DMS 273 treated with DMSO at 0.1 percent for 48 hours (cell line): ENCODE results near the gene PHLDA2.
"Not testable (repeated sequence)": the region's sequence is repeated elsewhere in the genome, so short reads cannot be mapped to it uniquely, and the experiment has no call there.

ENCODE experiments used
- DNase-seq: peaks from one replicate; lab custom pipeline; 2025; lab: John Stamatoyannopoulos, UW

PHLDA2 gene

DNA sequence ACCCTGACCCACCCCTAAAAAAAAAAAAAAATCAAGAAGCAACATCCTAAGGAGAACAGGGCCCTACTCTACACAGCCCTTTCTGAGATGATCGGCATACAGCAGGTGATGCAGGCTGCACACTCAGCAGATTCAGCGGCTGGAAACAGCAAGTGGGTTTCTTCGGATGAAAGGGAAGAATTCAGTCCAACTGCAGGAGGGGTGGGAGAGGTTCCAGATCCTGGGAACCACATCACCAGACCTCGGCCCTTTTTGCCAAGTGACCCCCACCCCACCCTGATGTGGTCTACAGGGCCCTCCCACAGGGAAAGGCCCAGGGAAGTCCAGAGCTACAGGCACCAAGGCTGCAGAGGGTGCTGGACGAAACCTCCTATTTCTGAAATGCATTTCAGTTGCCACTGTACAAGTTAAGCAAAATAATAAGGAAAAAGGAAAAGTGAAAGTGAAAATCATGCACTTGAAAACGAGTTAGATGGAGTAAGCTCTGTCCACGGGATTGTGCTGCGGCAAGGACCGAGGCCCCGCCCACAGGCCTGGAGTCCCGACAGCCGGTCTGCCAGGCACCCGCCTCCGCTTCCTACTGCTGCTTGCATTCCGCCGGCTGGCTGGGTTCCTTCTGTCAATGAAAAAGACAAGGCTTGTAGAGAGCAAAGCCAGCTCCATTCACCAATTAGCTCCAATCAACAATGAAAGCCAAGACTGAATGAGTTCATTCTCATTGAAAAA is 16.0 kb upstream of the PHLDA2 start:
- DNase-seq = peak; percentile 50

DNA sequence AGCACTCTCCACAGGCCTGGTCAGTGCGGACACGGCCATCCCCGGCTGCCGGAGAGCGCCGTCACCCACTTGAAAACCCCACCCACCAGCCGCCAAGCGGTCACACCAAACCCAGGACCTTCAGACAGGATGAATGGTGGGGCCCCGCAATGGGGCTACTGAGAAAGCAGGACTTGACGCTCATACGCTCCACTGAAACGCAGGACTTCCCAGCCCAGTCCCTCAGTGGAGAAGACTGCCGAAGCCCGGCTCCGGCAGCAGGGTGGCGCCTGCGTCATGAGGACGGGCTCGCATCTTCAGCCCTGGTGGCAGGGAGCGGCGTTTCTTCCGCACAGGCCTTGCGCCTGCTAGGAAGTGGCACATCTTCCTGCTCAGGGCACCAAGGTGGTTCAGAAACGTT is 15.3 kb upstream of the PHLDA2 start:
- DNase-seq = no peak

DNA sequence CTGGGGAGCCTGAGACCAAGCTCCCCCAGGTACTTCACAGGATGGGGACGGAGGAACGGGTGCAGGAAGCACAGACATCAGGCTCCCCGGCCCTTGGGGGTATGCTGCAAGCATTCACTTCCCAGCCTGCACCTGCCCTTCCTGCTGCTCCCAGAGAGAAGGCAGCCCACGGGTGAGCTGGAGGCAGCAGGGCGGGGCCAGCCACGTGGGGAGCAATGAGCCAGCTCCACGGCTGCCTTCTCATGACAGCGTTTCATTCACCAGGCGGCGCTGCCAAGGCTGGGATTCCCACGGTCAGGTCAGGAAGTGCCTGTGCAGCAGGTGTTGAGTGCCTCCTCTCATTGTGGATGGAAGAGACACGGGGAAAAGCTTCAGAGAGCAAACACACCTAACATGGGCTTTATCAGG is 14.5 kb upstream of the PHLDA2 start:
- no peak for DNase-seq

DNA sequence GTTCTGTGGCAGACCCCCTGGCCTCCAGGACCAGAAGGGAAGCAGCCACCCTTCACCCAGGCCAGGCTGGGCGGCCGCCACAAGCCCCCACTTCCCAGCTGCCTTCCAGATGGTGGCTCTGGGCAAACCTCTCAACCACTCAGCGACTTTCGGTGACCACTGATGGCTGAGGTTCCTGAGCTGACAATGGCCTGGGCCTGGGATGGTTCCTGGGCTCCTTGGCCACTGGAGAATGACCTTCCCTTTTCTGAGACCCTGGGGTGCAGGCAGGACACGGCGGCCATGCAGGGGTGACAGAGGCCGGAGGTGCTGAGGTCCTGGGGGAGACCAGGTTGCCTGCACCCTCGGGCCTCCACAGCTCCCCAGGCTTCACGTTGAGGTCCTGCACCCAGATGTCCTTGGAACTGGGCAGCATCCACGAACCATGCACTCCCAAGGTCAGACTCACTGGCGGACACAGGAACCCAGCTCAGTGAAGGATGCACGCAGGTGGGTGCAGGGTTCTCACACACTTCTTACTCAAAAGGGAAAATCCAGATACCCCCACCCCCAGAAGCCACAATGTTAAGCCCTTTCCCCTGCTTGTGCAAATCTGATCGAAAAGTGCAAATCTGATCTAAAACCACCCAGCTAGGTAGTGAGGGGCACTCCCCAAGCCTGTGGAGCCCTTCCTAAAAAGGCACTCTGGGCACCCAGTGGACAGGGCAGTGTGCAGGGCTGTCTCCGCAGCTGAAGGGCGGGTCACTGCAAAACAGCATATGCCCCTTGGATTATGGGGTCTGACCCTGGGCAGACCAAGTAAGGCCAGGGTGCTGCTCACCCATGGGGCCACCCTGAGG is 13.9 kb upstream of the PHLDA2 start:
- no peak for DNase-seq

DNA sequence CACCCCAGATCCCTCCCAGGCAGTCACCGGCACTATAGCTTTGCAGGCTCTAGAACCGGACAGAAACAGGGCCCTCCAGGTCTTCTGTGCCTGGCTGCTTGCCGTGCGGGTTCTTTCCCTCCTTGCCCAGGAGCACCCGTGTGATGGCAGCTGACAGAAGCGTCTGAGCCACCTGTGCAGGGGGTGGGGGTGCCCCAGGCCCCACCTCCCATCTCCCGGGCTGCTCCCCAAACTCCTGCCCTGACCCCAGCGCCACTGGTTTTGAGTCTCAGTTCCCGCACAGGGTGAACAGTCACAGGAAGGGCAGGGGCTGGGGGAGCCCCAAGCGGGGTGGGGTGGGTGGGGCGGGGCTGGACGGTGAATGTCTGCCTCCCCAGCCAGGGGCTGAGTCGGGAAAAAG is 13.2 kb upstream of the PHLDA2 start:
- no peak for DNase-seq

DNA sequence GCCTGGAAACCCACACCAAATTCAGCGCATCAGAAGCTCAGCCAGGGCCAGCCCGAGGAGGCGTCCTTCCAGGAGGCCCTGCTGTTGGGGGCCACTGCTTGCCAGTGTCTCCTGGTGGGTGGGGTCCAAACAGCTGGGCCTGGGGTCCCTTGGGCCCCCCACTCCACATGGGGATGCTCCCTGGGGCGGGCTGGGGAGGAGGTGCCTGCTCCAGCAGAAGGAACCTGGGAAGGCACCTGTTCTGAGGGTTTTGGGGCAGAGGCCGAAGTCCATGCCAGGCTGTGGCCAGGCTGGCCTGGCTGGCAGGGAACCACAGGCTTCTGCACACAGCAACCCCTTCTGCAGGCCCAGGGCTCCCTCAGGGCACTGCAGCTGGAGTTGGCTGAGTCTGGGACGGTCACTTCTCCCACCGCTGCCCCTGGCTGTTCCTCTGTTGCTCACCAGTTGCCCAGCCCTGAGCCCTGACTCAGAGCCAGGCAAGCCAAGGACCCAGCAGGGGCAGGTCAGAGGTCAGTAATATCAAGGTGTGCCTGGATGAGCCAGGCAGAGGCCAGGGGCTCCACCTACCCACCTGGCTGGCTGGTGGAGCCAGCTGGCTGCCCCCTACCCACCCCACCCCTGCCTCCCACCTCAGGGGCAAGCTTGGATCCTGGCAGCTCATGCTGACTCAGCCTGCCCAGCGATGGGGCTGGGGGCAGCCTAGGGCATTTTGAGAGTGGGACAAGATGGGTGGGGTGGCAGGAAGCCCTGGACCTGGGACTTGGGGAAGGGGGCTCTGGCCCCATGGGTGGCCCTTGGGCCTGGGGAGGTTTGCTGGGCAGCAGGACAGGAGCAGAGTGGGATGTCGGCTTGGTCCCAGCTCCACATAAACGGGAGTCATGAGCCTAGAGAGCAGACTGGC is 12.0 kb upstream of the PHLDA2 start:
- no peak for DNase-seq

DNA sequence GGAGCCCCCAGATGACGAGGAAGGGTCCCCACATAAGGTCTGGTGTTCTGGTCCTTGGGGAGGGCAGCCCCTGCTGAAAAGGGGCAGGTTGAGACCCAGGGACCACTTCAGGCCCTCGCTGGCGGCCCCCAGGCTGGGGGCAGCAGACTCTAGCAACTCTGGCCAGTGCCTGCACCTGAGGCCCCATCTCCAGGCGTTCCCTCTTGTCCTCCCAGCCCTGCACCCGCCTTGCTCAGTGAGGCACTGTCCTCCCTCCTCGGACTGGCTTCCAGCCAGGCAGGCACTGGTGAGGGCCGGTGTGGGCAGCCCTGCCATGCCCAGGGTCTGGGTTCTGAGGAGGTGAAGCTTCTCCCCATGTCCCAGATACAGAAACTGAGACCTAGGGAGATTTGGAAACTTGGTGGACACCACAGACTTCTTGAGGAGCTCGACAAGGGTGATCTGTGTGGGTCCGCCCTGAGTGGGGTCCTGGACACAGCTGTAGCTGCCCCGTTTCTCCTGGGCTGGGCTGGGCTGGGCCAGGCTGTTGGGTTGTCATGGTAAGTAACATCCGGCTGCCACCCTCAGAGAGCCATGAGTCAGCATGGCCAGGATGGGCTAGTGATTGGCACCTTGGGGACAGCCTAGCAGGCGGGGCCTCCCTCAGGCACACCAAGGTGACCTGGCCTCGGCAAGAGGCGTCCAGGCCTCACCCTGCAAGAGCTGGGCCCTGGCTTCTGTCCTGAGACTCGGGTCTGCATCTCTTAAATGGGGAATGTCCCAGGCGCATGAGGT is 11.1 kb upstream of the PHLDA2 start:
- no peak for DNase-seq

DNA sequence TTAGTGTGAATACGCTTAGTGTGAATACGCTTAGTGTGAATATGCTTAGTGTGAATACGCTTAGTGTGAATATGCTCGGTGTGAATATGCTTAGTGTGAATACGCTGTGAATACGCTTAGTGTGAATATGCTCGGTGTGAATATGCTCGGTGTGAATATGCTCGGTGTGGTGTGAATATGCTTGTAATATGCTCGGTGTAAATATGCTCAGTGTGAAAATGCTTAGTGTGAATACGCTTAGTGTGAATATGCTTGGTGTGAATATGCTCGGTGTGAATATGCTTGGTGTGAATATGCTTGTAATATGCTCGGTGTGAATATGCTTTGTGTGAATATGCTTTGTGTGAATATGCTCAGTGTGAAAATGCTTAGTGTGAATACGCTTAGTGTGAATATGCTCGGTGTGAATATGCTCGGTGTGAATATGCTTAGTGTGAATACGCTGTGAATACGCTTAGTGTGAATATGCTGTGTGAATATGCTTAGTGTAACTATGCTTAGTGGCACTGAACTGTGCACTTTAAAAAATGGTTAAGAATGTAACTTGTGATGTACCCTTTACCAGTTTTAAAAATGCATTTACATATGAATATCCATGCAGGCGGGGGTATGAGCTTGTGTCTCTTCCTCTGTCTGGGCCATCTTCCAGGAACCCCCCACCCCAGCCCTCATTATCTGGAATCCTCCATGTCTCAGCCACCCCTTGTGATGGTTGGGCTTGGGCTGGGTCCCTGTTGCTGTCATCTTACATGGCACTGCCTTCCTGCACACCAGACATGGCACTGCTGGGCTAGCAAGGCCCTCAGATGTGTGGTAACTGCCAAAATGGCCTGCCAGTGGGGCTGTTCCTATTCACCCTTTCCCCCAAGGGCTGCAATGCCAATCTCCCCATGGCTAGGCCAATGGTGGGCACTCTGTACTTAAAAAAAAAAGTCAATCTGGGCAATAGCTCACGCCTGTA is 9.5 kb upstream of the PHLDA2 start:
- not testable (repeated sequence) for DNase-seq

DNA sequence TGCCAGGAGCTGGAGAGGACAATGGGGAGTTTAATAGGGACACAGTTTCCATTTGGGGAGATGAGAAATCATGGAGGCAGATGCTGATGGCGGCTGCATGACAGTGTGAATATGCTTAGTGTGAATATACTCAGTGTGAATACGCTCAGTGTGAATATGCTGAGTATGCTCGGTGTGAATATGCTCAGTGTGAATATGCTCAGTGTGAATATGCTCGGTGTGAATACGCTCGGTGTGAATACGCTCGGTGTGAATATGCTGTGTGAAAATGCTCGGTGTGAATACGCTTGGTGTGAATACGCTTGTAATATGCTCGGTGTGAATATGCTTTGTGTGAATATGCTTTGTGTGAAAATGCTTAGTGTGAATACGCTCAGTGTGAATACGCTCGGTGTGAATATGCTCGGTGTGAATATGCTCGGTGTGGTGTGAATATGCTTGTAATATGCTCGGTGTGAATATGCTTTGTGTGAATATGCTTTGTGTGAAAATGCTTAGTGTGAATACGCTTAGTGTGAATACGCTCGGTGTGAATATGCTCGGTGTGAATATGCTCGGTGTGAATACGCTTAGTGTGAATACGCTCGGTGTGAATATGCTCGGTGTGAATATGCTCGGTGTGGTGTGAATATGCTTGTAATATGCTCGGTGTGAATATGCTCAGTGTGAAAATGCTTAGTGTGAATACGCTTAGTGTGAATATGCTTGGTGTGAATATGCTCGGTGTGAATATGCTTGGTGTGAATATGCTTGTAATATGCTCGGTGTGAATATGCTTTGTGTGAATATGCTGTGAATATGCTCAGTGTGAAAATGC is 8.6 kb upstream of the PHLDA2 start:
- not testable (repeated sequence) for DNase-seq

DNA sequence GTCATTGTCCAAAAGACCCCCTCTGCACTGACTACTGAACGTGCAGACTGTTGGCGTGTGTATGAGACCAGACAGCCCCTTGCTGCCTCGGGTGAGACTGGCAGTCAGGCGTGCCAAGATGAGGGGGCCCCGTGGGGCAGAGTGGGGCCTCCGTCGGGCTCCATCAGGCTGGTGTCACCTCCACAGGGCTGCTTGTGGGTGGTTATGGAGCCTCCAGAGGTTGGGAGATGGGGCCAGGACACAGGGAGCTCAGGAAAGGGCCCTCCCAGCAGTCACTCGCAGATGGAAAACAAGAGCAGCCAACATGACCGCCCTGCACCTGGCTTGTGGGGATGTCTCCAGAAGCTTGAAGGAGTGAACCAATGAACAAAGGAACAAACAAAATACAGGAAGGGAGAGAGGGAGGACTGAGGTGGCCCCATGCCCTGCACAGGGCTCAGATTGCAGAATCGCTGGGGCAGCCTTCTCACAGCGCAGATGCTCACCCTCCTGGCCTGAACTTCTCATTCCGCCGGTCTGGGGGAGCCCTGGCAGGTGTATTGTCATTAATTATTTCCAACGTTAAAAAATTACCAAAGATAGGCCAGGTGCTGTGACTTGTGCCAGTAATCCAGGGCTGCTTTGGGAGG is 5.5 kb upstream of the PHLDA2 start:
- DNase-seq = no peak

DNA sequence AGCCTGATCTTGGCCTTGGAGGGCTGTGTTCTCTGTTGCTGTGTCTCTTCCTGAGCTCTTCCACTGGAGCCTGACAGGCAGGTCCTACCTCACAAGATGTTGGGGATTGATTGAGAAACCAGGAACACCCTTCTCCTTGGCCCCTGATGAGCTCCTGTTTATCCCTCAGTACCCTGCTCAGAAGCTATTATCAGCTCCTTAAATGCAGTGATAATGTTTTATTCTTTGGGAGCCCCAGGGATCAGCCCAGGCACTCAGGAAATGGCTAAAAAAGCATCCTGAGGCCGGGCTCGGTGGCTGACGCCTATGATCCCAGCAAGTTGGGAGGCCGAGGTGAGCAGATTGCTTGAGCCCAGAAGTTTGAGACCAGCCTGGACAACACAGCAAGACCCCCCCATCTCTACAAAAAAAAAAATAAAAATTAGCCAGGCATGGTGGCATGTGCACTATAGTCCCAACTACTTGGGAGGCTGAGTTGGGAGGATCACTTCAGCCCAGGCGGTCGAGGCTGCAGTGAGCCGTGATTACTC is 4.9 kb upstream of the PHLDA2 start:
- DNase-seq = no peak

DNA sequence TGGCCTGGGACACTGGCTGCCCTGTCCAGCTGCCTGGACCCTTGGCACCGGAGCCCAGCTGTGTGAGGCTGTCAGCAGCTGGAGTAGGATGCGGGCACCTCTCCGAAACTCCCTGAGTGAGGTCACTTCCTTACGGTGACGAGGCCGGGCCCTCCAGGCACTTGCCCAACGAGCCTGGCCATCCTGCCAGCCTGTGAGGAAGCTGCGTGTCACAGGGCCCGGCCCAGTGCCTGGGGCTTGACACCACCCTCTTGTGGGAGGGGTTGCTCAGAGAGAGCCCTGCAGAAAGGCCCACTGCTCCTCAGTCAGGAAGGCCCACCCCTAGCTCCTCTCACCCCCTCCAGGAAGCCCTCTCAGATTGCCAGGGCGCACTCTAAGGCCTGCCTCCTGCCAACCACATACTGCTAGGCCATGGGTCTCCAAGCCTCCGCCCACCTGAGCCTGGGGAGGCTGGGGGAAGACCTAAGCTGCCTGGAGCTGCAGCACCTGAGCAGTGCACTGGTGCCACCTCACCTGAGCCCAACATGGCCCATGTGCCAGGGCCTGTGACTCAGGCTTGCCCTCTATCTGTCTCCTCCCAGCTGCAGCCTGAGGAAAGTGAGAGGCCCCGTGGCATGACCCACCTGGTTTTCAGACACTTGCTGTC is 4.3 kb upstream of the PHLDA2 start:
- DNase-seq = no peak

DNA sequence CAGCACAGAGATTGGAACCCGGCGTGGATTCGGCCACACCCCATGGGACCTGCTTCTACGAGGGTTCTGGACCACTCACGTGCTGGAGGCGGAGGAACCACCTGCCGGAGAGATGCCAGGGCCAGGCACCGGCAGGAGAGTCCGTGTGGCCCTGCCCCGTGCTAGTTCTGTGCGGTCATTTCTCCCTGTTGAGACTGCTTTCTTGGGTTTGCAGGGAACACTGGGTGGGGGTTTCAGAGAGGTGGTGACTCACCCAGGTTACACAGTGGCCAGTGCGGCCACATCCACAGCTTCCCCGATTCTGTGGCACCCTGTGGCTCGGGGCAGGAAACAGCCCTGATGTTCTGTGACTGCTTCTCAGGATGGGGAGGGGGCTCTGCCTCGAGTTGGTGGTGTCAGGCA is 3.6 kb upstream of the PHLDA2 start:
- DNase-seq = no peak

DNA sequence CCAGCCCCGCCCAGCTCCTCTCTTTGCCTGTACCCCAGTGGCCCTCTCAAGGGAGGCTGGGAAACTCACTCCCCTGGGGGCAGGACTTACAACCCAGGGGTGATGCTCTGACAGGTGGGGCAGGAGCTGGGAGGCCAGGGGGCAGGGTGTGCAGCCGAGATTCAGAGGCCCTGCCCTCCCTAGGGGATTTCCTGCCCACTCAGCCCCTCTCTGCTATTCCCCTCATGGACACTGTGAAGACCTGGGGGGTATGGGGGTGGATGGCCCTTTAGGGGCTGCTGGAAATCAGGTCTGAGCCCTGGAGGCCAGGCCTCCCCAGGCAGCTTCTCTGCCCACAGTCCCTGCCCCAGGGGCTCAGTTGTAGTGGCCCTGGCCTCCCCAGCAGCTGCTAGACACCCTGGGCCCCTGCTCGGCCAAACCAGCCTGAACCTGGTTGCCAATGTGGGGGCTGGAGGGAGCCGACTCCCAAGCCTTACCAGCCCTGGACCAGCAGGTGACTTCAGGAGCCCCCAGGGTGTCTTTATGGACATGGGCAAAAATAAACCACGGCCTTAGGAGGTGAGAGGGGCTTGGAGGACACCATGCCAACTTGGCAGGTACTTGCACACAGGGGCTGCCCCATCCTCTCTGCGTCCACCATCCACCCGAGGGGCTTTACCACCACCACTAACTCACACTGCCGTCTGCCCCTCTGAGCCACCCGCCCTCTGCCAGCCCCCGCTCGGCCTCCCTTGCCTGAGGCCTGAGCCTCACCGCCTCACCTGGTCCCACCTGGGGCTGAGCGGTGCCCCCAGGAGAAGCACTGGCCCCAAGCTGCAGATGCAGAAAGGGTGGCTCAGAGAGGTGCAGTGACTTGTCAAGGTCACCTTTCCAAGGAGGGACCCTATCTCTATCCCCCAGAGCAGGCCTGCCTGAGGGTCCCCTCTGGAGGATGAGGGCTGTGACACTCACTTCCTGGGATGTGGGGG is 2.8 kb upstream of the PHLDA2 start:
- no peak for DNase-seq

DNA sequence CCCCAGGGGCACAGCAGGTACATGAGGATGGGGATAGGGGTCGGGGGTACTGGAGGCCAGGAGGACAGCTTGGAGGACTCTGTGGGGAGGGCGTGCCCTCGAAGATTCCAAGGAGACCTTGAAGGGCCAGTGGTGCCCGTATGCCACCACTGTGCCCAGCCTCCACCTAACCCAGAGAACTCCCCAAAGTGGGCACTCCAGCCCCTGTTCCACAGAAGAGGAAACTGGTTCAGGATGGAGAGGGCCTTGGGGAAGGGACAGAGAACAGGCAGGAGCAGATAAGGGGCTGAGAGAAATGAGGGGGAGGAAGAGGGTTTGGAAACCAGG is 2.2 kb upstream of the PHLDA2 start:
- no peak for DNase-seq

DNA sequence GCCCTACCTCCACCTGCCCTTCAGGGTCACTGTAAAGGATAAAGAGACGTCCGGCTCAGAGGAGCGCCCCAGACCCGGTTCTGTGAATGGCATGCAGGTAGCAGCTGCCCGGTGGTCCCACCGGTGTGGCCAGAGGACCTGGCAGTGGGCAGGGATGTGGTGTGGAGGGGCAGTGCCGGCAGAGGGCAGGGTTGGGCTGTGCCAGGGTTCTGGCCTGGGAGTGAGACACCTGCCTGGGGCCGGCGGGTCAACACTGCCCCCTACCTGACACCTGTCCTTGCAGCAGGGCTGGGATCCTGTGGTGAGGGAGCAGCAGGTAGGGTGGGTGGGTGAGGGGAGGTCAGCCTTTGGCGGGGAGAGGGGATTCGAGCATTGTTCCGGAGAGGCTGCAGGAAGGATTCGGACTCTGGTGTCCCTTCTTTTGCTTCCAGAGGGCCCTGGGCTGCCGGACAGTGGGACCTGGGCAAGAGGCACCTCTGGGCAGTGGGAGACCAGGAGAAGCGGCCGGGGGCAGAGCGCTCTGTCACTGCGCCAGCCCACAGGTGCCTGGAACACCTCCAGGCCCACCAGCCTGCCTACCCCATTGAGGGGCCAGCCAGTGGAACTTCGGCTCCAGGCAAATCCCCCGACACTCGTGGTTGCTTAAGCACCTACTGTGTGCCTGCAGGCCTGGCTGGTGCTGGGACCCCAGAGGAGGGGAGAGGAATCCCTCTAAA is 1.6 kb upstream of the PHLDA2 start:
- DNase-seq = no peak
